Kidney glomerular epithelial cell (primary cell): ENCODE data around the gene MAPK8IP2.
A peak's percentile ranks its signal among the peaks of the same experiment; 100 is the strongest.

Experiments used
- DNase-seq: peaks from one replicate; lab custom pipeline; 2025; lab: John Stamatoyannopoulos, UW

MAPK8IP2 gene

DNA sequence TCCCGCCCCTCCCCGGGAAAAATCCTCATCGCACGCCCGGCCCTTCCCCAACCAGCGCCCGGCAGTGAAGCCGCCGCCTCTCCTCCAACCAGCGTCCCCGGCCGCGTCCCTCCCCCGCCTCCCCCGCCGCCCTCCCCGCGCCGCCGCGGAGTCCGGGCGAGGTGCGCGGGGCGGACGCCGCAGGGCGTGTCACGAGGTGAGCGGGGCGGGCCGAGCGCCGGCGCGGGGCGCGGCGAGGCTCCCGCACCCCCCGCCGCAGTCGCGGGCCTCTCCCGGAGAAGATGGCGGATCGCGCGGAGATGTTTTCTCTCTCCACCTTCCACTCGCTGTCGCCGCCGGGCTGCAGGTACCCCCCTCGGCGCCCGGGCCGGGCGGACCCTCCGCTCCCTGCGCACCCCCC is at the start of gene MAPK8IP2:
Gene MAPK8IP2 (plus strand): TSS at position 256 of the 400 bp plus-strand sequence. CDS start 26 bp downstream, at position 282.
- no peak for DNase-seq

- DNase-seq: no peak
These were observed 49.3 kb upstream of the MAPK8IP2 start for GRCh38 chr22:50551160-50551752.

- no peak for DNase-seq
These were observed 47.3 kb upstream of the MAPK8IP2 start for GRCh38 chr22:50553310-50553709.

DNA sequence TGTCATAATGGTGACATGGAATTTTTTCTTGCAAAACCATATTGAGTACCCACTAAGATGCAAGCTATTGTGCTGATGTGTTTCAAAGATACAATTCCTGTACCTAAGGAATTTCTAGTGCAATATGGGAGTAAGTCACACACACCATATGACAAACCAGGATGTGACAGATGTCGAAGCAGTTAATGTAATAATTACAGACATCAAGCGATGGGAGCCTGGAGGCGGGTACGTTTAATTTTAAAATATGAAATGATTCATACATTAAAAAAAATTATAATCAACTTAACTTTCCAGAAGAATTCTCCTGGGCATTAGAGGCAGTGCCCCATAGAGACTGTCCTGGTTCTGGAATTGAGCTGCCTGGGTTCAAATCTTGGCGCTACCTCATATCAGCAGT is 43.9 kb upstream of the MAPK8IP2 start:
- DNase-seq: no peak

DNA sequence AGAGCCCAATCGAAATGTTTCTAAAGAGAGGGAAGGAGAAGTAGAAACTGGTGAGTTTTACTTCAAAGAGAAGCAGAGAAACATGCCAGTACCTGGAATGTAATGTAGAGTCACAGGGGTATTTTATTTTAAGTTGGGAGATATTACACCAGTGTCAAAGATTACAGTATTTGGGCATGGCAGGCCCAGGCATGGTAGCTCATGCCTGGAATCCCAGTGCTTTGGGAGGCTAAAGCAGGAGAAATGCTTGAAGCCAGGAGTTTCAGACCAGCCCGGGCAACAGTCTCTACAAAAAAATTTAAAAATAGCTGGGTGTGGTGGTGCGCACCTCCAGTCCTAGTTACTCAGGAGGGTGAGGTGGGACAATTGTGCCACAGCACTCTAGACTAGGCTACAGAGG is 40.6 kb upstream of the MAPK8IP2 start:
- DNase-seq: no peak

- DNase-seq: no peak
These were observed 38.9 kb upstream of the MAPK8IP2 start for GRCh38 chr22:50561401-50562358.

DNA sequence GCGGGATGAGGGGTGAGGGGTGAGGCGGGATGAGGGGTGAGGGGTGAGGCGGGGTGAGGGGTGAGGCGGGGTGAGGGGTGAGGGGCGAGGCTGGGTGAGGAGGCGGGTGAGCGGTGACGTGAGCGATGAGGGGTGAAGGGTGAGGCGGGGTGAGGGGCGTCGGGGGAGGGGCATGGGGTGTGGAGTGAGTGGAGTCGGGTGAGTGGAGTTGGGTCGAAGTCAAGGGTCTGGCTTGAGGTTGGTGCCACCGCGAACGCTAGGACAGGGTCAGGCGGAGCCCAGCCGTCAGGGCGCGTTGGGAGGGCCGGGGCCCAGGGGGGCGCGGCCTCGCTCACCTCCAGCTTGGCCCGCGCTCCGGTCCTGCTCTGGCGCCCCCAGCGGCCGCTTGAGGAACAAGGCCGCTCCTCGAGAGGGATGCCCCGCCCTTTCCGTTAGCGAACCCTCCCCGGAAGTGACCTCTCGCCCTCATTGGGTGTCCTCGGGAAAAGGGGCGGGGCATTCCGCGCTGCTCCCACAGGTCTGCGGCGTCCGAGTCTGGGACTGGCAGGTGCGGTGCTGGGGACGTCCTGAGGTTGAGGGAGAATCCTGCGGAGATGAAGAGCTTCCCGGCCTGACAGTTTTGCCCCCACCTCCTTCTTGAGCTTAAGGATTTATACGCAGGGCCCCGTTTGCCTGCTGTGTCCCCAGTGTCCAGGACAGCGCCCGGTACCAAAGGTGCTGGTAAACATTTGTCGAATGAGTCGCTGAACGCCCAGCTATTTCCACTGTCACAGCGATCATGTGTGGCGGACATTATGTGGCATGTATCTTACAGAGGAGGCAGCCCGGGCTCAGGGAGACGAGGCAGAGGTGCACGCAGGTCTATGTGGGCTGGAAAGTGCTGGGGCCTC is 37.8 kb upstream of the MAPK8IP2 start, which contains the start of gene SYCE3:
Gene SYCE3 (minus strand): TSS at position 397 of the 890 bp plus-strand sequence. CDS start 6,514 bp downstream, outside the sequence.
- peak; percentile 88 for DNase-seq

- no peak for DNase-seq
These were observed 37.0 kb upstream of the MAPK8IP2 start for GRCh38 chr22:50563413-50564160.

DNA sequence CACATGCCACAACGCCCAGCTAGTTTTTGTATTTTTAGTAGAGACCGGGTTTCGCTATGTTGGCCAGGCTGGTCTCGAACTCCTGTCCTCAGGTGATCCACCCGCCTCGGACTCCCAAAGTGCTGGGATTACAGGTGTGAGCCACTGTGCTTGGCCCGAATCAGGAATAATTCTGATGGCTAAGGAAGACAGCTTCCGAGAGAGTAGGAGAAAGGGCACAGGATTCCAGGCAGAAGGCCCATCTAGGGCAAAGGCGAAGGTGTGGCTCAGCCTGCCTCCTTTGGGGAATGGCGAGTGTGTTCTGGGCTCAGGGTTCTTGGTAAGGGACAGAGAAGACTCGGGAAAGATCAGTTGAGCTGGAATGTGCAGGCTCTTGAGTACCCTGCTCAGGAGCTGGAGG is 36.3 kb upstream of the MAPK8IP2 start:
- DNase-seq: no peak

DNA sequence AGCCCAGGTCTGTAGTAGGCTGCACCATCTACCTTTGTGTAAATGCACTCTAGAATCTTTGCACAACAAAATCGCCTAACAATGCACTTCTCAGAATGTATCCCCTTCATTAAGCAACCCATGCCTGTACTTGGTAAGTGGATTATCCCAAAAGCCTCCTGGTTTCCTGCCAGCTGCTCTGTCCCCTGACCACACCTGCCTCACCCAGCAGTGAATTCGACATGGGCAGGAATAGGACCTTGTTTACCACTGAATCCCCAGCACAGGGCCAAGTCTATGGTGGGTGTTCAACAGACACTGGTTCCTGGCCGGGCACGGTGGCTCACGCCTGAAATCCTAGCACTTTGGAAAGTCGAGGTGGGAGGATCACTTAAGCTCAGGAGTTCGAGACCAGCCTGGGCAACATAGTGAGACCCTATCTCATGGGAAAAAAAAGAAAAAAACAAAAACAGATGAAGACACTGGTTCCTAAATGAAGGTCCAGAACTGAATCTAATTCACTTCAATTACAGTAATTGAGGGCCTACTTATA is 32.8 kb upstream of the MAPK8IP2 start:
- no peak for DNase-seq

DNA sequence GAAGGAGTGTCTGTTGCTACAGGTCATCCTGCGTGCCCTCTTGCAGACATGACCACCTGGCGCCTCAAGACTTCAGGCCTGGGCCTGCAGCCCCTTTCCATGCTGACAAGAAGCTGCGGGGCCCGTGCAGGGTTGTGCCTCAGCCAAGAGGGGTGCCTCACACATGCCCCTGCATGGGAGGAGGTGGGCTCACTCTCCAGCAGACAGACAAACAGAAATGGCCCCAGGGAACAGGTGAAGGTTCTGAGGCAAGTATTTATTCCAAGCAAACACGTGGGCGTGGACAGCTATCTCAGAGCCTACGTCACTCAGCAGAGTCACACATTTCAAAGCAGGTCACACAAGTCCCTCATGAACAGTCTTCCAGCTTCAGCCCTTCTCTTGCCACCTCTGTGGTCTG is 32.0 kb upstream of the MAPK8IP2 start:
- DNase-seq: no peak

- DNase-seq: no peak
These were observed 31.5 kb upstream of the MAPK8IP2 start for GRCh38 chr22:50569041-50569459.

DNA sequence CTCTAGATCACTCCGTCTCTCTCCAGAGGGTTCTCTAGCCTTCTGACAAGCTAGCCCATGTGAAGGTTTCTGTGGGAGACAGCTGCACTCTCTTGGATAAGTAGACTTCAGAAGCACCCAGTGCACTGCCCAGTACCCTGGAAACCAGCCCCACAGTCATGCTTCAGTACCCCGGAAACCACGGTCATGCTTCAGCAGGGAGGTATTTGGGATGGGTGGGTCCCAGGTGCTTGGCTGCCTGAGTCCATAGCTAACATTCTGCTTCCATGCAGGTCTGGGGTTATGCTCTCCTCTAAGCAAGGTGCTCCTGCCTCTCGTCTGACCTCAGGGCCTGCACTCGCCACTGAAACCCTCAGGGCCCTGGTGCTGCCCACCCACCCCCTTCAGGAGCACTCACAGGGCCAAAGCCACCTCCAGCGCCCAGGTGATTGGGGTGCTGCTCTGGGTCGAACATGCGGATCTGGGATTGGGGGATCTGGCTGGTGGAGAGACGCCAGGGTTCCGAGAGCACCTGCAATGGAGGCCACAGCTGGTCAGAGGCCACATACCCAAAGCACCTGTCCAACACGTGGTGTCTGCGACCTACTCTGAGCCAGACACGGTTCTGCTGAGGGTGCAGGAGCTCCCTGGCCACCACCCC is 30.6 kb upstream of the MAPK8IP2 start:
- no peak for DNase-seq

DNA sequence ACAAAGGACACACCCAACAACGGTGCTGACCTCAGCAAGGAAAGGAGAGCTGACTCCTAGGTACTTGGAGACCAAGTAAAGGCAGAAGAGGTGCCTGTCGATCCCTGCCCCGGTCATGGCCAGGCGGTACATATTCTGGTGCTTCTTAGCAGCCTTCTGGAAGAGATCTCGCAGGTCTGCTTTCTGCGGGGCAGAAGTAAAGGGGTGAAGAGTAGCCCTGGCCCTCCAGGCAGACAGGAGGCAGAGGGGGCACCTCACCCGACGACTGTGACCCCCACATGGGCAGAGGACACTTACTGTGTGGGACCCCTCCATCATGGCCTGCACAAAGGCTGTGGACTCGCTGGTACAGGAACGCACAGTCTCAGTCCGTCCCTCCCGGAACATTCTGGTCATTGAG is 29.7 kb upstream of the MAPK8IP2 start:
- no peak for DNase-seq

DNA sequence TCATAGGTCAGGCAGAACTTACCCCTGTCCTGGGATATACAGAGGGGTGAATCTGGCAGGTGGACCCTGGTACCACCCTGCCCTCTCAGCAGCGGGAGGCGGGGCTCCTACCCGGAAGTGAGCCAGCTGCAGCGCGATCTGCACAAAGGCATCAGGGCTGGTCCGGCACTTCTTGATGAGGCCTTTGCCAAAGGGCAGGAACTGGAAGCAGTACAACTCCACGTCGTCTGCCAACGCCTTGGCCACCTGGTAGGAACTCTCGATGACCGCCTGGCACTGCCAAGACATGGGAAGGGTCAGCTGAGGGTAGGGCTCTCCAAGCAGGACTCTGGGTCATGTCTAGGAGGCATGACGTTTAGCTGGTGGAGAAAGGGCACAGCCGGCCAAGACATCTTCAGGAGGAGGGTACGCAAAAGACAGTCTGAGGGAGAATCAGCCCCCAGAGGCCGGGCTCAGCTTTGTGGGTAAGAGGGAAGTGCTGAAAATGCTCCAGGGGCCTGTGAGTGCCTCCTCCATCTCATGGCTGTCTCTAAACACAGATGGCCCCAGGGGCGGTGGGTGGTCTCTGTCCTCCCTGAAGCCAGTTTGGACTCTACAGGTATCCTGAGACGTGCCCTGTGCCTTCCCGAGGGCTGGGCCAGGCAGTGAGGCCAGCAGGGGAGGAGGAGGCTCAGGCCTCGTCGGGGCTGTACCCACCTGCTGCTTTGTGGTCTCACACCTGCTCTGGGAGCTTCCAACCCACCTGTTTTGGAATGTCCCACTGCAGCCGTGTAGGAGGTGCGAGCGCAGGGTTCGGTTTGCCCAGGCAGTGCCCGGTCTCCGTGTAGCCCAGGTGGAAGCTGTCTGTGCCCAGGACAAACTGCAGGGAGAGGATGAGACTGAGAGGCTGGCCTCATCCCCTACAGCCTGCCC is 29.1 kb upstream of the MAPK8IP2 start:
- no peak for DNase-seq

DNA sequence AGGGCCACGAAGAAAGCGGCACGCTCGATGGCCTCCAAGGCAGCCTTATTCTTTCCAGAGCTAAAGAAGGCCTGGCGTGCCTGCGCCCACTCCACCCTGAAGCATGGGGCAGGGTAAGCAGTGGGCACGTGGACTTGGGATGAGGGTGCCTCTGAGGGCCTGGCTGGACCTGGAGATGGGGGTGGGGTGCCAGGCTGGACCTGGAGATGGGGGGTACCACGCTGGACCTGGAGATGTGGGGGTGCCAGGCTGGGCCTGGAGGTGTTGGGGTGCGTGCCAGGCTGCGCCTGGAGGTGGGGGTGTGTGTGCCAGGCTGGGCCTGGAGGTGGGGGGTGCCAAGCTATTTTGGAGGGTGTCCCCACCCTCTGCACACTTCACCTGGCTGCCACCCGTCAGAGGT is 27.6 kb upstream of the MAPK8IP2 start:
- DNase-seq: no peak

DNA sequence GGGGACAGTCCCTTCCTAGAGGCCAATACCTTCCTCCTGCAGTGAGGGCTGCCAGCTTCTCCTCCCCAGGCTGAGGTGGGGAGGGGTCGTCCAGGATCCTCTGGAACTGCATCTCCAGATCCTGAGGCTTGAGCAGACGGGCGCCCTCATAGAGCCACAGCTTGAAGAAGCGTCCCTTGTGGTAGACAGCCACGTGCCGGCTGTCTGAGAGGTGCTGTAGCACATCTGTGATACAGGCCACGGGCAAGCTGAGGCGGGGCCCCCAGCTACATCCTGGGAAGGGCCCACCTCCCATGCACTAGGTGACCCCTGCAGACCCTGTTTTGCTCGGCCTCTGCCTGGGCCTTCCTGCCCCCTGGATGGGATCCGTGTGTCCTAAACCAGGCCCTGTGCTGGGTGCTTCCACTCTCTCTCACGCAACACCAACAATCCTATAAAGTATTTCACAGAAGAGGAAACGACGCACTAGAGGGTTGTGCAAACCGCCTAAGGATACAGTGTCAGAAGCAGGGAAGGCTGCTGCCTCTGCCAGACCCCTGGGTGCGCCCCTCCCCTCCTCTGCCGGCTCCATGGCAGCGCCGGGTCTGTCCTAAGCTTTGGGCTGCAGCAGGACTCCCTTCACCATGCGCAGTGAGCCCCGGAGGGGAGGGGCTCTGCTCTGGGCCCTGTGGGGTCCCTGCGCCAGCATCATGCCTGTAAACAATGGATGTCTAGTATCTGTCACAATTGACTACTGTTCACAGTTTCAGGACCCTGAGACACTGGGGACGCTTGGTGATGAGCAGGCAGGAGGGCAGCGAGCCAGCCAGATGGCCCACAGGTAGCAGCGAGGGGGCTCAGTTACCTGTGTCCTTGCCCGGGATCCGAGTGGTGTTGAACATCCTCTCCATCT is 26.9 kb upstream of the MAPK8IP2 start:
- no peak for DNase-seq

DNA sequence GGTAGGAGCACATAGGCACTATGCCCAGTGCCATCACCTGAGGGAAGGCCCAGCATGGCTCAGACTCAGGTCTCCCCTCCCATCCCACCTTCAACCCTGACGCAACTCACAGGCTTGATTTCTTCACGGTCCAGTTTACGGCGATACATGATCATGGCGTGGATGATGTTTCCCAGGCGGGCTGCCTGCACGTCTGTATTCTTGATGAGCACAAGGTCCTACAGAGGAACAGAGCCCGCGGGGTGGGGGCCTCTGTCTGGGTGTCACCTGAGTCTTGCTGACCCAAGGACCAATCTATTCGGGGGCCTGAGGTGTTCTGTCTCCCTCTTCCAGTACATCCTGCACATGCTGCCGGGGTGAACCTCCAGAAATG is 26.2 kb upstream of the MAPK8IP2 start:
- DNase-seq: no peak
